IMR-90 (cell line): ENCODE measurements around the gene MED22. TPM values are rescaled to one million over a fixed set of nuclear protein-coding genes. Genes with fewer than 3 reads are reported as not detected.

Experiments used
- ATAC-seq: fragments of 200-7000 bp; cut with Tn5 transposase; 2 replicates; pipeline ENCODE4 v1.9.1; 2020; ENCODE audit warnings: low read depth, mild to moderate bottlenecking, moderate library complexity
- BruUV-seq: library from RNA; stranded (reverse); fragments of 400-500 nt; replicated peaks from 2 replicates; lab custom pipeline; 2021; lab: Mats Ljungman, UMichigan
- CTCF ChIA-PET: fragments of 300-600 bp; formaldehyde crosslinking; extraction: SDS; loops from one replicate; lab custom pipeline; 2021; ENCODE audit warnings: antibody characterized with exemption; lab: Yijun Ruan, JAX
- POLR2A ChIA-PET: fragments of 300-600 bp; sonication (Branson Sonifier 250); formaldehyde crosslinking; loops from one replicate; lab custom pipeline; 2022; ENCODE audit warnings: antibody characterized with exemption; ENCODE audit not compliant: unreplicated experiment; lab: Charles Lee
- DNase-seq: peaks from one replicate; pipeline ENCODE4 v3.0.0; 2013
- H2AFZ ChIP-seq: replicated peaks from 2 replicates; pipeline ENCODE3; 2013; ENCODE audit warnings: low read length, mild to moderate bottlenecking; ENCODE audit not compliant: poor library complexity
- H2AK5ac ChIP-seq: 2 replicates; pipeline ENCODE4 v1.6.1; 2013; ENCODE audit warnings: low read depth, low read length, inconsistent platforms
- H2AK9ac ChIP-seq: replicated peaks from 2 replicates; pipeline ENCODE3; 2013; ENCODE audit warnings: mild to moderate bottlenecking, low read depth, low read length, moderate library complexity; ENCODE audit not compliant: poor library complexity
- H2BK120ac ChIP-seq: 2 replicates; pipeline ENCODE4 v1.6.1; 2013; ENCODE audit warnings: low read depth, low read length, inconsistent platforms
- H2BK15ac ChIP-seq: 3 replicates; pipeline ENCODE4 v1.6.1; 2013; ENCODE audit warnings: low read depth, low read length, inconsistent platforms
- H2BK20ac ChIP-seq: 2 replicates; pipeline ENCODE4 v1.6.1; 2013; ENCODE audit warnings: low read depth, mild to moderate bottlenecking, inconsistent platforms, low read length, moderate library complexity
- H2BK5ac ChIP-seq: 2 replicates; pipeline ENCODE4 v1.6.1; 2013; ENCODE audit warnings: mild to moderate bottlenecking, low read depth, low read length, inconsistent platforms; ENCODE audit not compliant: poor library complexity, severe bottlenecking
- H3K14ac ChIP-seq: replicated peaks from 2 replicates; pipeline ENCODE4 v1.6.1; 2013; ENCODE audit warnings: low read depth, low read length, inconsistent platforms
- H3K18ac ChIP-seq: 2 replicates; pipeline ENCODE4 v1.6.1; 2013; ENCODE audit warnings: low read depth, low read length, control low read depth
- H3K23ac ChIP-seq: 2 replicates; pipeline ENCODE4 v1.6.1; 2013; ENCODE audit warnings: low read depth, low read length, inconsistent platforms
- H3K27ac ChIP-seq: 2 replicates; pipeline ENCODE4 v1.5.1; 2013; ENCODE audit warnings: mild to moderate bottlenecking, control low read depth, low read length; ENCODE audit not compliant: insufficient read depth
- H3K27me3 ChIP-seq: 2 replicates; pipeline ENCODE4 v1.6.1; 2013; ENCODE audit warnings: low read length; ENCODE audit not compliant: control insufficient read depth, insufficient read depth
- H3K36me3 ChIP-seq: 2 replicates; pipeline ENCODE4 v1.6.1; 2013; ENCODE audit warnings: low read length, mixed read lengths; ENCODE audit not compliant: control insufficient read depth, insufficient read depth
- H3K4ac ChIP-seq: 2 replicates; pipeline ENCODE4 v1.6.1; 2013; ENCODE audit warnings: low read depth, low read length, inconsistent platforms
- H3K4me1 ChIP-seq: 2 replicates; pipeline ENCODE4 v1.6.1; 2013; ENCODE audit warnings: low read length, mixed read lengths; ENCODE audit not compliant: control insufficient read depth, insufficient read depth
- H3K4me2 ChIP-seq: 2 replicates; pipeline ENCODE4 v1.6.1; 2013; ENCODE audit warnings: low read depth, mild to moderate bottlenecking, control low read depth, low read length, moderate library complexity
- H3K4me3 ChIP-seq: 2 replicates; pipeline ENCODE4 v1.5.1; 2013; ENCODE audit warnings: low read depth, mild to moderate bottlenecking, control low read depth, low read length, moderate library complexity; ENCODE audit not compliant: insufficient read depth
- H3K56ac ChIP-seq: 2 replicates; pipeline ENCODE4 v1.6.1; 2013; ENCODE audit warnings: low read length, inconsistent platforms; ENCODE audit not compliant: insufficient read depth; ENCODE audit errors: extremely low read depth
- H3K79me1 ChIP-seq, 2 experiments: 2 replicates each; pipeline ENCODE4 v1.6.1; 2013; ENCODE audit warnings: low read length in 2 of 2, inconsistent platforms in 1 of 2, low read depth in 1 of 2
- H3K9ac ChIP-seq: 2 replicates; pipeline ENCODE4 v1.6.1; 2013; ENCODE audit warnings: low read depth, low read length, control low read depth
- H3K9me1 ChIP-seq: 2 replicates; pipeline ENCODE4 v1.6.1; 2013; ENCODE audit warnings: low read length, inconsistent platforms; ENCODE audit not compliant: insufficient read depth
- H3K9me3 ChIP-seq: 2 replicates; pipeline ENCODE4 v1.6.1; 2013; ENCODE audit warnings: low read length; ENCODE audit not compliant: control insufficient read depth, insufficient read depth
- H4K20me1 ChIP-seq: 2 replicates; pipeline ENCODE4 v1.6.1; 2013; ENCODE audit warnings: low read length, inconsistent platforms; ENCODE audit not compliant: insufficient read depth
- H4K5ac ChIP-seq: 2 replicates; pipeline ENCODE4 v1.6.1; 2013; ENCODE audit warnings: mild to moderate bottlenecking, low read depth, low read length, control low read depth
- H4K8ac ChIP-seq, 2 experiments: 2 replicates each; pipeline ENCODE4 v1.6.1; 2013; ENCODE audit warnings: low read depth in 2 of 2, low read length in 2 of 2, control low read depth in 1 of 2, inconsistent platforms in 1 of 2
- H4K91ac ChIP-seq: 2 replicates; pipeline ENCODE4 v1.6.1; 2013; ENCODE audit warnings: low read depth, low read length, inconsistent platforms; ENCODE audit not compliant: insufficient read depth
- BHLHE40 ChIP-seq: fragments of 150-350 bp; IDR thresholded peaks from 2 replicates; pipeline ENCODE4 v1.6.1; 2016; ENCODE audit warnings: mild to moderate bottlenecking, low read depth, low read length
- CHD1 ChIP-seq: IDR thresholded peaks from 2 replicates; pipeline ENCODE4 v1.6.1; 2012; ENCODE audit warnings: low read depth, low read length, improper control_type of control experiment
- FOS ChIP-seq: fragments of 150-350 bp; IDR thresholded peaks from 2 replicates; pipeline ENCODE4 v1.6.1; 2016; ENCODE audit warnings: low read depth, low read length
- MAZ ChIP-seq: IDR thresholded peaks from 2 replicates; pipeline ENCODE4 v1.6.1; 2012; ENCODE audit warnings: low read depth, mild to moderate bottlenecking, low read length, improper control_type of control experiment, moderate library complexity, borderline replicate concordance
- MXI1 ChIP-seq: IDR thresholded peaks from 2 replicates; pipeline ENCODE4 v1.6.1; 2012; ENCODE audit warnings: low read depth, mild to moderate bottlenecking, low read length, moderate library complexity, borderline replicate concordance
- NFE2L2 ChIP-seq: fragments of 150-350 bp; IDR thresholded peaks from 2 replicates; pipeline ENCODE4 v1.6.1; 2016; ENCODE audit warnings: low read depth, mild to moderate bottlenecking, low read length
- POLR2A ChIP-seq: IDR thresholded peaks from 2 replicates; pipeline ENCODE4 v1.6.1; 2012; ENCODE audit warnings: mild to moderate bottlenecking, low read depth, low read length
- RAD21 ChIP-seq: IDR thresholded peaks from 2 replicates; pipeline ENCODE4 v1.6.1; 2012; ENCODE audit warnings: low read length, improper control_type of control experiment
- RCOR1 ChIP-seq: IDR thresholded peaks from 2 replicates; pipeline ENCODE4 v1.6.1; 2012; ENCODE audit warnings: mild to moderate bottlenecking, low read length, improper control_type of control experiment; ENCODE audit not compliant: insufficient replicate concordance
- RFX5 ChIP-seq: IDR thresholded peaks from 2 replicates; pipeline ENCODE4 v1.8.0; 2012; ENCODE audit warnings: low read depth, mild to moderate bottlenecking, low read length, moderate library complexity
- SMC3 ChIP-seq: fragments of 150-350 bp; IDR thresholded peaks from 2 replicates; pipeline ENCODE4 v1.6.1; 2016; ENCODE audit warnings: low read depth, mild to moderate bottlenecking, antibody characterized with exemption, low read length, moderate library complexity
- whole genome bisulfite sequencing, 2 experiments: methylation state at CpG; one replicate each; pipeline versions ENCODE4 v1.1.5 to v1.1.7; 2013; ENCODE audit warnings: missing lambda C conversion rate in 2 of 2; ENCODE audit not compliant: insufficient read length in 1 of 2; ENCODE audit errors: extremely low coverage in 2 of 2; 5-methylcytosine and 5-hydroxymethylcytosine counted together
- dilution Hi-C: fragments of 300-500 bp; cut with HindIII; formaldehyde crosslinking; loops from one replicate; pipeline ENCODE4 v1.14.3; 2018; ENCODE audit warnings: low sequenced_read_pairs; ENCODE audit not compliant: unreplicated experiment
- in situ Hi-C: fragments of 300-500 bp; cut with MboI; formaldehyde crosslinking; loops from 3 replicates; pipeline ENCODE4 v1.14.3; 2019; ENCODE audit warnings: low sequenced_read_pairs, inconsistent platforms, mixed read lengths
- intact Hi-C: fragments of 100-400 bp; cut with micrococcal nuclease; formaldehyde crosslinking; loops from 2 replicates; pipeline ENCODE4 v1.10.0; 2022
- polyA plus RNA-seq, 3 experiments: library from polyadenylated mRNA; depleted of rRNA; stranded (reverse); fragments of >200 nt; gene quantifications; 2 replicates each; pipeline ENCODE4 v1.2.3, GENCODE V29; 2012; ENCODE audit warnings: low replicate concordance in 1 of 3
- total RNA-seq: library from RNA; depleted of rRNA; stranded (reverse); fragments of >200 nt; gene quantifications from 2 replicates; pipeline ENCODE4 v1.2.3, GENCODE V29; 2012
- TF ChIP-seq, protein P1 (sequence below): fragments of 150-350 bp; IDR thresholded peaks from 2 replicates; pipeline ENCODE4 v1.6.1; 2017; ENCODE audit warnings: mild to moderate bottlenecking, antibody characterized with exemption, low read length, low read depth
- TF ChIP-seq, protein P2 (sequence below): fragments of 150-350 bp; IDR thresholded peaks from 2 replicates; pipeline ENCODE4 v1.6.1; 2016; ENCODE audit warnings: low read depth, mild to moderate bottlenecking, low read length, moderate library complexity, borderline replicate concordance

MED22 gene
- total and polyA plus RNA-seq, 2 of the 4 experiments (the other 2 are of a cell fraction), result 7.9 to 28.3 TPM

DNA sequence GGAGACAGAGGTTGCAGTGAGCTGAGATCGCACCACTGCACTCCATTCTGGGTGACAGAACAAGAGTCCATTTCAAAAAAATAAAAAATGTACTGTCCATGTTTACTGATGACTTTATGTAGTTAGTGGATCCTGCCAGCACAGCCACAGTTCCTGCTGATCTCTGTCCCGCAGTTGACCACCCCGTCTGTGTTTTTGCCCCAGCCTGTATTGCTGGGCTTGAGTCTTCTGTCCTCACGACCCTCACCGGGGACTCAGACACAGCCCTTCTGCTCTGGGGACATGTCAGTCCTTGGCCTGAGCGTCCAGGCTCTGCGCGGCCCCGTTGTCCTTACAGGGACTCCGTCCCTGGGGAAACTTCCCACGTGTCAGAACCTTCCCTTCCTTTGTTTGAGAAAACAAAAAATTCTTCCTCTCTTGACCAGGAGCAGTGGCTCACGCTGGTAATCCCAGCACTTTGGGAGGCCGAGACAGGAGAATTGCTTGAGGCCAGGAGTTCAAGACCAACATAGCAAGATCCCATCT lies 26.5 kb downstream of the MED22 start:
- H3K27me3 ChIP-seq, result peaks cover 21% of the 10 kb centered on the region
- H3K4ac ChIP-seq, result no peak overlapping the region
- no peak overlapping the region for H3K18ac ChIP-seq
- POLR2A ChIA-PET, result no interaction called here
- 97% methylated on average over 7 of the region's 13 CpGs; no CpG with 5 or more reads in 1 of the 2 experiments for WGBS, 2 experiments
- no peak overlapping the region for H2BK120ac ChIP-seq
- no peaks in the 10 kb centered on the region for H3K79me1 ChIP-seq
- no peak overlapping the region for H2BK5ac ChIP-seq
- H3K9me3 ChIP-seq, result no peaks in the 10 kb centered on the region
- no peaks in the 10 kb centered on the region for H3K4me1 ChIP-seq
- no peak overlapping the region for H2AFZ ChIP-seq
- H2AK9ac ChIP-seq, result no peak overlapping the region
- ATAC-seq (no peak), DNase-seq (no peak)
- H4K8ac ChIP-seq, result no peak overlapping the region
- H3K23ac ChIP-seq, result no peak overlapping the region
- H3K14ac ChIP-seq, result no peak overlapping the region
- H3K9ac ChIP-seq, result no peak overlapping the region
- no peak overlapping the region for H3K56ac ChIP-seq
- no peak overlapping the region for H3K4me2 ChIP-seq
- no peak overlapping the region for H4K91ac ChIP-seq
- TF ChIP-seq RCOR1 (no peak), RFX5 (no peak), MAZ (no peak), CHD1 (no peak), POLR2A (no peak), MXI1 (no peak), RAD21 (no peak), SMC3 (no peak), BHLHE40 (no peak), NFE2L2 (no peak), FOS (no peak)
- TF ChIP-seq, protein P1, sequence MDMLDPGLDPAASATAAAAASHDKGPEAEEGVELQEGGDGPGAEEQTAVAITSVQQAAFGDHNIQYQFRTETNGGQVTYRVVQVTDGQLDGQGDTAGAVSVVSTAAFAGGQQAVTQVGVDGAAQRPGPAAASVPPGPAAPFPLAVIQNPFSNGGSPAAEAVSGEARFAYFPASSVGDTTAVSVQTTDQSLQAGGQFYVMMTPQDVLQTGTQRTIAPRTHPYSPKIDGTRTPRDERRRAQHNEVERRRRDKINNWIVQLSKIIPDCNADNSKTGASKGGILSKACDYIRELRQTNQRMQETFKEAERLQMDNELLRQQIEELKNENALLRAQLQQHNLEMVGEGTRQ, result no peak
- TF ChIP-seq, protein P2, sequence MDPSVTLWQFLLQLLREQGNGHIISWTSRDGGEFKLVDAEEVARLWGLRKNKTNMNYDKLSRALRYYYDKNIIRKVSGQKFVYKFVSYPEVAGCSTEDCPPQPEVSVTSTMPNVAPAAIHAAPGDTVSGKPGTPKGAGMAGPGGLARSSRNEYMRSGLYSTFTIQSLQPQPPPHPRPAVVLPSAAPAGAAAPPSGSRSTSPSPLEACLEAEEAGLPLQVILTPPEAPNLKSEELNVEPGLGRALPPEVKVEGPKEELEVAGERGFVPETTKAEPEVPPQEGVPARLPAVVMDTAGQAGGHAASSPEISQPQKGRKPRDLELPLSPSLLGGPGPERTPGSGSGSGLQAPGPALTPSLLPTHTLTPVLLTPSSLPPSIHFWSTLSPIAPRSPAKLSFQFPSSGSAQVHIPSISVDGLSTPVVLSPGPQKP, result no peak
- H3K4me3 ChIP-seq, result no peak overlapping the region
- no peak overlapping the region for H2BK15ac ChIP-seq
- no peak overlapping the region for H2AK5ac ChIP-seq
- no peak overlapping the region for H2BK20ac ChIP-seq
- no peak overlapping the region for H4K5ac ChIP-seq
- dilution Hi-C loops, result no loop called here
- in situ Hi-C loops, result no loop called here
- H3K9me1 ChIP-seq, result no peaks in the 10 kb centered on the region
- H4K20me1 ChIP-seq, result no peaks in the 10 kb centered on the region
- BruUV-seq, result no TSS peak
- CTCF ChIA-PET, result no interaction called here
- intact Hi-C loops, result no loop called here
- H3K36me3 ChIP-seq, result no peaks in the 10 kb centered on the region
- H3K27ac ChIP-seq, result no peak overlapping the region
